Renal cortex interstitium (tissue), 11 donors: ENCODE data around the gene PRELID3B. TPM values are rescaled to one million over a fixed set of nuclear protein-coding genes. Genes with fewer than 3 reads are reported as not detected.

Experiments used
- DNase-seq, 11 donors: peaks; one replicate each; pipeline ENCODE4 v3.0.0-alpha.2; 2013; ENCODE audit warnings: low read depth in 9 of 11, low spot score in 4 of 11; ENCODE audit errors: extremely low read depth in 1 of 11
- polyA plus RNA-seq, 3 donors: library from polyadenylated mRNA; unstranded; fragments of 120-200 nt; gene quantifications; one replicate each; pipeline ENCODE4 v1.2.1, GENCODE V29; 2013; ENCODE audit not compliant: insufficient read length in 3 of 3

PRELID3B gene
- polyA plus RNA-seq, 3 donors: 65.5 to 82.4 (median 69.7) TPM

DNA sequence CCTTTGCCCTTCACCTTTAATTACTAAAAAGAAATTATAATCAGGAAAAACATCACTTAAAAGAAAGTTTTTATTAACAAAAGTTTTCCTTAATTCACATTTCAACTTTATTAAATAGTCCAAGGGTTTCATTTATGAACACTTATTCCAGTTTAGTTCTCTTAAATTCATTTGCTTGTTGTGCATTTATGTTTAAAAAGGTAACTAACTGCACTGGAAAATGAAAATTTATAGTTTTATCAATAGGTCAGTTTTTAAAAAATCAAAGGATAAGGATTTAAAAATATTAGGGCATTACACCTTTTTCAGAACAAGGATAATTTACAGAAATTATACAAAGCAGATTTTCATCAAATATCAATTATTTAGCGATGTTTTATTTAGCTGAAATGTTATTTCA is 9.5 kb downstream of the PRELID3B start:
- no peak for DNase-seq

DNA sequence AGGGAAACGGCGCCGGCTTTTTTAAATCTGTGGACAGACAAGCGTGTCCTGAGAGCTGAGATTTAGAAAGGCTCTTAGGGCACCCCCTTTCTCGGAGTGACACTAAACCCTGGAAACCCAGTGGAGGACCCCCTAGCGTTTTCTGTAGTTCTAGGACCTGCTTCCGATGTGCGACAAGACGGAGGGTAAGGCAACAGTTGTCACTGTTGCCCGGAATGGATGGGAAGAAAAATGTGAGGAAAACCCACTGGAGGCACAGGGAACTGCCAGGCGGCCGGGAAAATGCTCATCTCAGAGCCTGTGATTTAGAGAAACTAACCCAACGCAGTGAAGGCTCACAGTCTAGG is 9.9 kb downstream of the PRELID3B start:
- DNase-seq: peak in 1 of 11 donors; percentile 29

DNA sequence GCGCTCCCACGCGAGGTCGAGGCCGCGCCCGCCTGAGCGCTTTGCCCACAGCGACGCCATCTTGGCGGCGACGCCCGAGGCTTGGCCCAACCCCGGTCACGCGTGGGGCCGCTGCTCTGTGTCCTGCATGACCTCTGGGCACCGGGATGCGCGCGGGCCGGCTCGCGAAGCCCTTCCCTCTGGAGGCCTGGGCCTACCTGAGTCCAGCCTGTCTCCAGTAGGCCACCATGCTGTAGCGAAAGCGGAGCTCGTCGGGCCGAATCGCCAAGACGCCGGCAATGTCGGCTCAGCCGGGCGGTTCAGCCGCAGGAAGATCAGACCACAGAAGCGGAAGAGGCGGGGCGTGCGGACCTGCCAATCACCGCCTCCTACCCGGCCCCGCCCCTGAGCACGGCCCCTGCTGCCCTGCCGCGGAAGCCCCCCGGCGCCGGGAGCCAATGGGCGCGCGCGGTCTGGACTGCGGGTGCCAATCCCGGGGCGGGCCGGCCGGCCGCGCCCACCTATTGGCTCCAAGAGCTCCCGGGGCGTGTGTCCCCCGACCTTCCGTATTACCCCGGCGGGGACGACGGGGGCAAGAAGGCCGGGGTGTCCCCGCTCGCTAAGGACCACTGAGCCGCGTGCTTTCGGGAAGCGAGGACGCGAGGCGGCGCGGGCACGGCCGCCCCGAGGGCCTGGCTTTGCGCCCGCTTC is 10.4 kb downstream of the PRELID3B start, which contains the start of gene ATP5F1E:
TSS of gene ATP5F1E (minus strand) at position 313 of the 690 bp plus-strand sequence. CDS start at position 229, 84 bp downstream.
- peak; percentile 73 to 95 (median 91) for DNase-seq

DNA sequence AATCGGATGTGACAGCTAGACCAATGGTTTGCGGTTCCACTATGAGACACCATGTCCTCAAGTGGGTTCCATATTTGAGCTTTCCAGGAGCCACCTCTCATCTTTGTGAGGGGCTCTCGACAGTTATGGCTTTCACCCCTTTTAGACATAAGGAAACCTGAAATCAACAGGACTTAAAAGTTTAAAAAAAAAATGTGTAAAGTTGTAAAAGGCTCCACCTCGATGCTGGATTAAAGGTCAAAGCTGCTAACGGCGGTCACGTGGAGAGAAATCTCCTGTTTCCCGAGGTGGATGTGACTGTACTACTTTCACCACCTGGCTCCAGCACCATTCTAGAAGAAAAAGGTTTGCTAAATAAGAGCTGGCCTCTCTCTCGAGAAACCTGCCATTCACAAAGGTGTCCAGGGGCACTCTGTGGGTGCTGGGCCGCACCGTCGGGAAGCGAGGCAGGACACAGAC is 11.0 kb downstream of the PRELID3B start:
- DNase-seq: no peak

DNA sequence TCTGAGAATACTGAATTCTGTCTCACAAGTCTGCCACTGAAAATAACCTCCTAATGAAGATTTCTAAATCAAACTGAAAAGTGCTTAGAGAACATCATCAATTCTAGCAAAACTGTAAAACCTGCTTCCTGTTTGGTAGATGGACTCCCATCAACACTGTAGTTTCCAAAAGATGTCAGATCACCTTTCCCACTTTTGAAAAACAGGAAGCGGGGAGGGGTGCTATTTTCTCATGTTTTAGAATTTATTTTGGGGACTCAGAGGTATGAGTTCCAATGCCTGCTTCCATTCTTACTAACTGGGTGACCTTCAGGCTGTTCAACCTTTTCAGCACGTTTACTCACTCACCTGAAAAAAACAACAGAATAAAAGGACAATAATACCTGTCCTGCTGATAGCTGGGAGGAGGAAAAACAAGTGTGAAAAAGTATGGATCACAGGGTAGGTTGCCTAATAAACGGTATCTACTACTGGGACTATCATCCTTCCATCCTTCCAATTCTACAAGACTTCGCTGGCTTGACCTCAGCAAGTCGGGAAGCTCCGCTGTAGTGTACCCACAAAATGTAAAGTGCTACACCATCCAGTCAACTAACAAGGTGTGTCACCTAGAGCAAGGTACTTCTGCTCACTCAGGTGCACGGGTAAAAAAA is 11.5 kb downstream of the PRELID3B start:
- DNase-seq: no peak

DNA sequence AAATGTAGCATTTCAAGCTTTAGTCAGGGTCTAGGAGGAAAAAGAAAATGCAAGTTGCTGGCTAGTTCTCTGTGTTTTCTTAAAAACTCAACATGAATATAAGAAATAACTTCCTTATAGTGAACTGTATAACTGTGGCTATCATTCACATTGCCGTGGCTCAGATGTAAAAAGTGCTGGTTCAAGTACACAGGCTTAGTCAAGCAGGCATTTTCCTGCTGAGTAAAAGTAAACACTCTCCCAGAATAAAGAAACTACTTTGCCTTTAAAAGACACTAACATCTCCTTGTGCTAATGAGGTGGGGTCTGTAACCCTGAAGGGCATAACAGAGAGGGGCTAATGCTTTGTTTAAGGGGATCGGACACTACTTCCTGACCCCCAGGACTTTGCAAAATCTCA is 13.8 kb downstream of the PRELID3B start:
- no peak for DNase-seq

DNA sequence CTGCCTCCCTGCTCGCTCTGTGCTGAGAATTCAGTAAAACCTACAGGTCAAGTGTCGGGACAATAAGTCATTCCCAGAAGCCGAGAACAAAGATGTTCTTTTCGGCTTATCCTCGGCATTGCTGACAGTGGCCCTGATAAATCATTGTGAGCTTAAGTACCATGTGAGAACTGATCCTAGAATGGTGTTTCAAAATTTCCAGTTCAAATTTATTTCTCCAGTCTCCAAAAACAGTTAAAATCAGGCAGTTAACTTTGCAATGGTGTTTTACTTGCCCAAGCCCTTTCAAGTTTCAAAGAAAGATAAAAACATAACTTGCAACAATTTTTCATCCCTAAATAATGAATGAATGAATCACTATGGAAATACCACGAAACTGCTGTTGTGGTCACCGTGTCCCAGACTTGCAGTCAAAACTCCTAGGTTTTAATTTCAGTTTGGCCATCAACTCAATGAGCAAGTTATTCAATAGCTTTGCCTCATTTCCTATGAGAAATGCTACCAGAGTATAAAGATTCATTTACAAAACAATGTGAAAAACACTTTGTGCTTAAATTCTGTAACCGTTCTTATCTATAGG is 14.8 kb downstream of the PRELID3B start:
- no peak for DNase-seq

DNA sequence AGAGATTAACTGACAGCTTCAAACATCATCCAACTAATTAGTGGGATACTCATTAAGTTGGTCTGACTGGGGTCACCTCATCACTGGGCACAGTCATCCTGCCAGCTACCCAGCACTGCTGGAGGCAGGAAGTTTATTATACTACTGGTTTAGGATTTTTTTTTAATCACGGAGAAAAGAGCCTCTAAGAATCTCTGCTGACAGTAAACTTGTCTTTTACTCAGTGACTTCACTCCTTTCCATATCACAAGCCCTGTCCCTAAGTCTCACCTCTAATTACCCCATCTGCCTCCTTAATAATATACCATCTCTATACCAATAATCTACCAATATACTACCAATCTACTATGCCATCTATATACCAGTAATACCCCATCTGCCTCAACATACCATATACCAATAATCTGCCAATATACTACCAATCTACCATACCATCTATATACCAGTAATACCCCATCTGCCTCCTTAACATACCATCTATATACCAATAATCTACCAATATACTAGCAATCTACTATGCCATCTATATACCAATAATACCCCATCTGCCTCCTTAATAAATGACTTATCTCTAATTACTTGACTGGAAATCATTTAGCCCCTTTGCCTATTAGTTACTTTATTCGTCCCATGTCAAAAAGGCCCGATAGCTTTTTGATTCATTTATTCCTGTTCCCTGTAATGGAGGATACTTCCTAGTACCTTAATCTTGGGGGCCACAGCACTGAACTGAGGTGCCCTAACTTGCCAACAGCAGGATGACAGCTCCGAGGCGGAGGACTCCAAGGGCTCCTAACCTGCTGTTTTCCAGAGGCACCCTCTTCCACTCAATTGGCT is 15.5 kb downstream of the PRELID3B start:
- no peak for DNase-seq

DNA sequence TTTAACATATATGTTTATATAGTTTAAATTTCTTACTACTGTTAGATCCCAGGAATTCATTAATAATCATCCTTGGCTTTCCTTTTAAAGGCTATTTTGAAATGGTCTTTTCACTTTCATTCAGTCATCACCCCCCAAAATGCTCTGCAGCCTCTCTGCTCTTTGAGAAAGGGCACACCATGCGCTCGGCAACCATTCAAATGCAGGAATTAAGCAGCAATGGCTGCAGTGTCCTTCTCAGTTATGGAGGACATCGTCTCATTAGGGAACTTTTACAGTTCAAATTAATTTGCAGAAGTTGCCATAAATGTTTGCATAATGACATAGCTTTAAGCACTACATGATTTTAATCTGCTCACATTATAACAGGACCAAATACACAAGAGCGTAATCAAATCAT is 17.1 kb downstream of the PRELID3B start:
- DNase-seq: no peak

DNA sequence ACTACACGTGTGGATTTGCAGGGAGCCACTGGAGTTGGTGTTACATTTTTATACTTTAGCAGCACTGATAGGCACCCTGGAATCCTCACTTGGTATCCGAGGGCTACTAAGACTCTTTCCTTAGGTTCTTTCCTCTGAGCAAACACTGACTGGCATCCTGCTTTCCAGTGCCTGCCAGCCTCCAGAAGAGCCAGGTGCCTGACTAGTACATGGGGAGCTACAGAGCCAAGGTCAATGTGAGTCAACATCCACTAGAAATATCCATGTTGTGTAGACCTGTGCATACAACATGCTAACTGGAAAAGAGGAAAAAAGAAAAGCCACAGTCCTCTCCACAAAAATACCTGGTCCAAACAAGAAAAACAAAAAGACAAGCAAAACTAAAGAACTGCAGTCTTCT is 17.5 kb downstream of the PRELID3B start:
- no peak for DNase-seq

DNA sequence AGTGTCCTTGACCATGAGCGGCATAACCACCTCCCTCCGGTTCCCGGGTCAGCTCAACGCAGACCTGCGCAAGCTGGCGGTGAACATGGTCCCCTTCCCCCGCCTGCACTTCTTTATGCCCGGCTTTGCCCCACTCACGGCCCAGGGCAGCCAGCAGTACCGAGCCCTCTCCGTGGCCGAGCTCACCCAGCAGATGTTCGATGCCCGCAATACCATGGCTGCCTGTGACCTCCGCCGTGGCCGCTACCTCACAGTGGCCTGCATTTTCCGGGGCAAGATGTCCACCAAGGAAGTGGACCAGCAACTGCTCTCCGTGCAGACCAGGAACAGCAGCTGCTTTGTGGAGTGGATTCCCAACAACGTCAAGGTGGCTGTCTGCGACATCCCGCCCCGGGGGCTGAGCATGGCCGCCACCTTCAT is 18.5 kb downstream of the PRELID3B start:
- no peak for DNase-seq

DNA sequence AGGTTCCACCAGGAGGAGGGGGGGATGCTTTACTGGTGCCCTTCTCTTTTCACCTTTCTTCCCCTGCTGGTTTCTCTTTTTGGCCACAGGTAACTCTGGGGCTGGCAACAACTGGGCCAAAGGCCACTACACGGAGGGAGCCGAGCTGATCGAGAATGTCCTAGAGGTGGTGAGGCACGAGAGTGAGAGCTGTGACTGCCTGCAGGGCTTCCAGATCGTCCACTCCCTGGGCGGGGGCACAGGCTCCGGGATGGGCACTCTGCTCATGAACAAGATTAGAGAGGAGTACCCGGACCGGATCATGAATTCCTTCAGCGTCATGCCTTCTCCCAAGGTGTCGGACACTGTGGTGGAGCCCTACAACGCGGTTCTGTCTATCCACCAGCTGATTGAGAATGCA is 19.0 kb downstream of the PRELID3B start:
- no peak for DNase-seq

DNA sequence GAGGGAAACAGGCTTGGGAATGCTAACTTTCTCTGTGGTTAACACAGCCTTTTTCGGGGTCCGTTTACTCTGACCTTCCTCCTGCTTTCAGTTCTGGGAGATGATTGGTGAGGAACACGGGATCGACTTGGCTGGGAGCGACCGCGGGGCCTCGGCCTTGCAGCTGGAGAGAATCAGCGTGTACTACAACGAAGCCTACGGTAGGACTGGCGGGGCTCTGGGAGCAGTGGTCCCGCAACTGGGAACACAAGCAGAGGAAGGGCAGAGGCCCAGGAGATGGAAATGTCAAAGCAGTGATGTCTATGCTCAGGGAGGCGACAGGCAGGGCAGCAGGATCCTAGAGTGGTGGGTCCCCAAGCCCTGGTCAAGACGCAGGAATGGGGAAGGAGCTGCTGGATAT is 19.8 kb downstream of the PRELID3B start:
- DNase-seq: no peak

DNA sequence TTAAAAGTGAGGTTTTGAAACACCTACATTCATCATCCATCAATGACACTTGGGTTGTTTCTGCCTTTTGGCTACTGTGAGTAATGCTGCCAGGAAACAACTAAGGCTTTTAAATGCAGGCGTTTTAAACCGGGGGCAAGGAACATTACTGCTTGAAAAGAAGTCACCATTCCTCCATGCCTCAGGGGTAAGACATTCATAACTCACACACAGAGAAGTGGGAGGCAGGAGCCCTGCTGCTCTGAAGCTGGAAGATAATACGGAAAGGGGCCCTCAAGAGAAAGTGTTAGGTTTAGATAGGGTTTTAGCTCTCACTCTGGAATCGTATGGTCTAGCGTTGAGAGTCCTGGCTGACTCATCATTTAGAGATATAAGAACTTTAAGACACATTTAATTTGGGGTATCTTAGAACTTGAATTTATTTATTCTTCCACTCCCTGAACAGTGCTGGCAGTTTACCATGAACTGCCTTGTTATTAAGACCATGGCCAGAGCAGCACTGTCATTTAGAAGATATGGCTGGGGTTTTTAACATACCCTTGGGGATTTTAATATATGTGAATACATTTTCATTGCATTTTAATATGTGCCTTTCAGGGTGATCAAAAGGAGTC is 21.5 kb downstream of the PRELID3B start:
- DNase-seq: no peak

DNA sequence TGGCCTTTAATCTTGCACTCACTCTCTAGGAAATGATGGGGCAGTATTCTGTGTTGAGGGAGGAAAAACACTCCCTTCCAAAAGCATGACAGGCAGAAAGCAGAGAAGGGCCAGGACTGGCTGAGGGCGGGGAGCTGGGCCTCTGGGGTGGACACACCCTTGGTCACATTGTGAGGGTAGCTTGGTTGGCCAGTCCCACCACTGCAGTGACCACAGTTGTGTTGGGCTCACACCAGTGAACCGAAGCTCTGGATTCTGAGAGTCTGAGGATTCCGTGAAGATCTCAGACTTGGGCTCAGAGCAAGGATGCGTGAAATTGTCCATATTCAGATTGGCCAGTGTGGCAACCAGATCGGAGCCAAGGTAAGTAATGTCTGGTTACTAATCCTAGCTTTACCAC is 23.4 kb downstream of the PRELID3B start, which contains the start of gene TUBB1:
TSS of gene TUBB1 (plus strand) at position 213 of the 400 bp plus-strand sequence. CDS start at position 307, 94 bp downstream.
- no peak for DNase-seq

DNA sequence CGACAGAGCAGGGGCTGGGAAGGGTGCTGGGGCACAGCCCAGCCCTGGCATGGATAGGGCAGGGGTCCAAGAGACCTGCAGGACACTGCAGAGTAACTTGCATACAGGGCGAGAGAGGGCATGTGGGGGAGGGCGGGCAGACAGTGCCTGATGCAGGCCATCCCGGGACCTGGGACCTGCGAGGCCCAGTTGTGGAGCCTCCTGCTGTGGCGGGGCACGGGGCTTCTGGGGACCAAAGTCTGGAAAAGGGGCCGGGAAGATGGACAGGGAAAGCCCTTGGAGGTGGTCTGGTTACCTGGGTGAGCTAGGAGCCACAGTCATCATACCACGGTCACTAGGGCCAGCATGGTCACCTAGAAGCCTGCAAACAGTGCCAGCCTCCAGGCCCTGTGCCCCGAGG is 23.8 kb downstream of the PRELID3B start:
- DNase-seq: no peak

DNA sequence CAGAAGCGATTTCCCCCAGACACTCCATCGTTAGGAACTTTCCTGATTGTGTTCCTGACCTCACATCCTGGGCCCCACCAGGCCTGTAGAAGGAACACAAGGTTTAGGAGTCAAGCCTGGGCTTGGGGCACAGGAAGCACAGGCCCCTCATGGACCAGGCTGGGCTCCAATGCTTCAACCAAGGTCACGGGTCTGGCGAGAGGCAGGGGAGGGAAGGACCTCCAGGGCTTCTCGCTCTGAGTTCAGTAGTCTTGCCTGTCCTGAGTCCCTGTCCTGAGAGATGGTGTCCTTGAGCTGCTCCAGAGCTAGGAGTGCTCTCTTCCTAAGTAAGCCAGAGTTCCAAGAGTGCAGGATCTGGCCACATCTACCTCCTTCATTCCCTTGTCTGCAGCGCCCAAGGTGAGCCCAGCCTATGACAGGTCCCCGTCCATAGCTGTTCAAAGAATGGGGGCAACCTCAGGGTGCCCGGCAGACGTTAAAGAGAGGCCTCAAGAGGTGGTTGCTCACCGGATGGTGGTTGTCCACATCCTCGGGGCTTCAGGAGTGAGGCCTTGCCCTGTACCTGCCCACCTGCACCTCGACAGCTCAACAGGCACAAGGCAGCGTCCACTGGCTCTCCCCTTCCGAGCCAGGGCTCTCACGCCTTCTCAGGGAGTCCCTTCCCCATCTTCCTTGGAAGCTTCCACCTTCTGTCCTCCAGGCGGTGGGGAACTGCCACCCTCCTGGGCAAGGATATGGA is 24.9 kb downstream of the PRELID3B start:
- no peak for DNase-seq

DNA sequence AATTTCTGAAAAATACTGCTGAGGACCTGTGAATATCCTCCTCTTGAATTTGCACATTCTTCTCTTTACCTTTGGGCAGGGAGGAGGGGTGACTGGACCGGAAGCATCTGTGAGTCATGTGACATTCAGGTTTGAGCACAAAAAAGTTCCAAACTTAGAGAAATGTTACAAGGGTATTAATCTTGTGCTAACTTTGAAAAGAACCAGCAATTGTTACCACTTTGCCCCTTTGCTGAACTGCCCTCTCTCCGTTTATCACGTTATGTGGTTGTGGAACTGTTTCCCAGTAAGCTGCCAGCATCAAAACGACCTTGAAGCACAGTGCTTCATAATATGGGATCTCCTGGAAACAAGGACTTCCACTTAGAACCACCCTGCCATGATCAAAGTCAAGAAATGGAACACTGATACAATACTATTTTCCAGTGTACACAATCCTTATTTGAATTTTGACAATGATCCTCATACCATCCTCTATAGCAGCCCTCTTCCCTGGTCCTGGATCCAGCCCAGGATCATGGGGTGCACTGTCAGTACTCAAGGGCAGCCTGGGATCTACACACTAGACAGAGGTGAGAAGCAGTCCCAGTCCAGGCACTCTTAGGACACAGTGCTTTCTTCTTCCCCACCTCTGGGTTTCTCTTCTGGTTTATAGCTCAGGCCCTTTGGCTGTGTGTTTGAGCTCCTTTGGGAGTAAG is 25.6 kb downstream of the PRELID3B start:
- DNase-seq: no peak
